Liver (tissue), 9 donors: Measurements from ENCODE around the gene CHID1. TPM values are rescaled to one million over a fixed set of nuclear protein-coding genes. Genes with fewer than 3 reads are reported as not detected.

ENCODE experiments used
- DNase-seq: peaks from one replicate; pipeline ENCODE4 v3.0.0-alpha.2; 2017; ENCODE audit warnings: low spot score
- H3K27ac ChIP-seq, 2 donors: one replicate each; pipeline ENCODE4 v1.7.0; 2013; ENCODE audit warnings: inconsistent platforms in 2 of 2, low read length in 2 of 2, control low read depth in 1 of 2, low read depth in 1 of 2, mild to moderate bottlenecking in 1 of 2
- H3K27me3 ChIP-seq, 4 donors: one replicate each; pipeline versions ENCODE4 v1.6.1 to v1.7.0; 2013; ENCODE audit warnings: low read length in 3 of 4, inconsistent platforms in 1 of 4, mild to moderate bottlenecking in 1 of 4, moderate library complexity in 1 of 4; ENCODE audit not compliant: control insufficient read depth in 4 of 4, insufficient read depth in 4 of 4
- H3K36me3 ChIP-seq, 4 donors: one replicate each; pipeline versions ENCODE4 v1.6.1 to v1.7.0; 2013; ENCODE audit warnings: low read length in 3 of 4, mild to moderate bottlenecking in 3 of 4, low read depth in 1 of 4, moderate library complexity in 1 of 4; ENCODE audit not compliant: control insufficient read depth in 4 of 4, insufficient read depth in 3 of 4
- H3K4me1 ChIP-seq, 4 donors: one replicate each; pipeline versions ENCODE4 v1.6.1 to v1.7.0; 2013; ENCODE audit warnings: low read length in 3 of 4, mild to moderate bottlenecking in 3 of 4, moderate library complexity in 1 of 4; ENCODE audit not compliant: control insufficient read depth in 4 of 4, insufficient read depth in 4 of 4
- H3K4me3 ChIP-seq, 3 donors: one replicate each; pipeline versions ENCODE4 v1.6.1 to v1.7.0; 2013; ENCODE audit warnings: low read length in 3 of 3, control low read depth in 1 of 3, low read depth in 1 of 3, mild to moderate bottlenecking in 1 of 3
- H3K9ac ChIP-seq, 2 donors: one replicate each; pipeline ENCODE4 v1.7.0; 2013; ENCODE audit warnings: low read length in 2 of 2, mild to moderate bottlenecking in 2 of 2, moderate library complexity in 2 of 2, control low read depth in 1 of 2, low read depth in 1 of 2
- H3K9me3 ChIP-seq, 4 donors: one replicate each; pipeline versions ENCODE4 v1.6.1 to v1.7.0; 2013; ENCODE audit warnings: low read length in 3 of 4; ENCODE audit not compliant: control insufficient read depth in 4 of 4
- EGR1 ChIP-seq, 2 donors: IDR thresholded peaks; 2 replicates each; pipeline ENCODE4 v1.6.1; 2016 to 2018; ENCODE audit warnings: antibody characterized with exemption in 2 of 2, low read depth in 2 of 2
- FOXA1 ChIP-seq: IDR thresholded peaks from 2 replicates; pipeline ENCODE4 v1.6.1; 2016; ENCODE audit warnings: antibody characterized with exemption
- FOXA2 ChIP-seq: IDR thresholded peaks from 2 replicates; pipeline ENCODE4 v1.6.1; 2016; ENCODE audit warnings: antibody characterized with exemption
- GABPA ChIP-seq, 2 donors: IDR thresholded peaks in 1 of 2; conservative IDR thresholded peaks in 1 of 2; 2 replicates each; pipeline ENCODE4 v1.6.1; 2016; ENCODE audit warnings: antibody characterized with exemption in 2 of 2, mild to moderate bottlenecking in 1 of 2, moderate library complexity in 1 of 2
- HNF4A ChIP-seq, 2 donors: conservative IDR thresholded peaks; 2 replicates each; pipeline ENCODE4 v1.6.1; 2016; ENCODE audit warnings: antibody characterized with exemption in 2 of 2, mild to moderate bottlenecking in 2 of 2
- HNF4G ChIP-seq: IDR thresholded peaks from 2 replicates; pipeline ENCODE4 v1.6.1; 2016; ENCODE audit warnings: antibody characterized with exemption
- JUND ChIP-seq, 2 donors: IDR thresholded peaks; 2 replicates each; pipeline ENCODE4 v1.6.1; 2016; ENCODE audit warnings: antibody characterized with exemption in 2 of 2
- NR2F2 ChIP-seq: IDR thresholded peaks from 2 replicates; pipeline ENCODE4 v1.6.1; 2016; ENCODE audit warnings: antibody characterized with exemption
- RAD21 ChIP-seq, 2 donors: IDR thresholded peaks; 2 replicates each; pipeline ENCODE4 v1.6.1; 2016; ENCODE audit warnings: antibody characterized with exemption in 2 of 2, mild to moderate bottlenecking in 2 of 2
- RXRA ChIP-seq, 2 donors: IDR thresholded peaks; 2 replicates each; pipeline ENCODE4 v1.6.1; 2017 to 2018; ENCODE audit warnings: antibody characterized with exemption in 2 of 2, mild to moderate bottlenecking in 1 of 2
- SP1 ChIP-seq: IDR thresholded peaks from 2 replicates; pipeline ENCODE4 v1.6.1; 2018; ENCODE audit warnings: antibody characterized with exemption, mild to moderate bottlenecking
- TAF1 ChIP-seq: conservative IDR thresholded peaks from 2 replicates; pipeline ENCODE4 v1.6.1; 2016; ENCODE audit warnings: antibody characterized with exemption, mild to moderate bottlenecking
- YY1 ChIP-seq: IDR thresholded peaks from 2 replicates; pipeline ENCODE4 v1.6.1; 2016; ENCODE audit warnings: antibody characterized with exemption, mild to moderate bottlenecking
- WGBS: extraction: QIAGEN DNeasy Blood & Tissue Kit; methylation state at CpG from one replicate; pipeline ENCODE4 v1.1.7; 2013; 5-methylcytosine and 5-hydroxymethylcytosine counted together
- polyA plus RNA-seq, 2 donors: library from polyadenylated mRNA; stranded (reverse) in 1 of 2; unstranded in 1 of 2; fragments of 200-250 nt in 1 of 2; fragments of >200 nt in 1 of 2; fragmentation: Nextera tagmentation in 1 of 2; extraction: Ambion mirVana in 1 of 2; gene quantifications; one replicate each; pipeline versions ENCODE4 v1.2.1 to v1.2.3, GENCODE V29; 2013 to 2015
- total RNA-seq, 2 donors: library from RNA; depleted of rRNA; stranded (reverse); fragments of >200 nt; gene quantifications; one replicate each; pipeline ENCODE4 v1.2.3, GENCODE V29; 2014
- TF ChIP-seq, protein P1 (sequence below): fragments of 150-350 bp; IDR thresholded peaks from 2 replicates; pipeline ENCODE4 v1.5.1; 2017; ENCODE audit warnings: improper control_type of control experiment, low read depth, low read length; ENCODE audit not compliant: missing input control
- TF ChIP-seq, protein P2 (sequence below): IDR thresholded peaks from 2 replicates; pipeline ENCODE4 v1.6.1; 2016; ENCODE audit warnings: antibody characterized with exemption
- TF ChIP-seq, protein P3 (sequence below): IDR thresholded peaks from 2 replicates; pipeline ENCODE4 v1.6.1; 2016; ENCODE audit warnings: antibody characterized with exemption
- TF ChIP-seq, protein P4 (sequence below): IDR thresholded peaks from 2 replicates; pipeline ENCODE4 v1.6.1; 2016; ENCODE audit warnings: antibody characterized with exemption, mild to moderate bottlenecking
- TF ChIP-seq, protein P5 (sequence below): IDR thresholded peaks from 2 replicates; pipeline ENCODE4 v1.6.1; 2016; ENCODE audit warnings: antibody characterized with exemption
- donor health status: healthy.
- donor health status: healthy.
- donor health status: healthy.
- donor health status: healthy.
- donor health status: healthy.

CHID1 gene
- total and polyA plus RNA-seq, 4 donors: 39.5 to 68.8 (median 59.1) TPM

DNA sequence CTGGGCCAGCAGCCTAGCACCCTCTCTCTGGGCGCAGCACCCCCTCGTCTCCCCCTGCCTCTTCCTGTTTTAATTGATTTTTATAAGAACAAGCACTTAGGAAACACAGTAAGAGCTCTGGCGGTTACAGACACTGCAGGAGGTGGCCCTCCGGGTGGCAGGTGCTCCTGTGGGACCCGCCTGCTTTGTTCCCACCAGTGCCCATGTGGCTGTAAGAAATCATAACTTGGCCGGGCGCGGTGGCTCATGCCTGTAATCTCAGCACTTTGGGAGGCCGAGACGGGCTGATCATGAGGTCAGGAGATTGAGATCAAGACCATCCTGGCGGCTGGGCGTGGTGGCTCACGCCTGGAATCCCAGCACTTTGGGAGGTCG lies 49.5 kb downstream of the CHID1 start:
- DNase-seq: no peak

More for the DNA sequence above, 49.5 kb downstream of the CHID1 start:
- Histone ChIP-seq H3K4me1 (peaks cover 0 to 7% (median 3%) of the 10 kb centered on the region in 4 donors), H3K27ac (no peak overlapping the region), H3K9me3 (no peaks in the 10 kb centered on the region), H3K27me3 (no peaks in the 10 kb centered on the region), H3K9ac (no peak overlapping the region), H3K4me3 (no peak overlapping the region), H3K36me3 (peaks cover 0 to 5% (median under 1%) of the 10 kb centered on the region in 4 donors)
- TF ChIP-seq, protein P1, sequence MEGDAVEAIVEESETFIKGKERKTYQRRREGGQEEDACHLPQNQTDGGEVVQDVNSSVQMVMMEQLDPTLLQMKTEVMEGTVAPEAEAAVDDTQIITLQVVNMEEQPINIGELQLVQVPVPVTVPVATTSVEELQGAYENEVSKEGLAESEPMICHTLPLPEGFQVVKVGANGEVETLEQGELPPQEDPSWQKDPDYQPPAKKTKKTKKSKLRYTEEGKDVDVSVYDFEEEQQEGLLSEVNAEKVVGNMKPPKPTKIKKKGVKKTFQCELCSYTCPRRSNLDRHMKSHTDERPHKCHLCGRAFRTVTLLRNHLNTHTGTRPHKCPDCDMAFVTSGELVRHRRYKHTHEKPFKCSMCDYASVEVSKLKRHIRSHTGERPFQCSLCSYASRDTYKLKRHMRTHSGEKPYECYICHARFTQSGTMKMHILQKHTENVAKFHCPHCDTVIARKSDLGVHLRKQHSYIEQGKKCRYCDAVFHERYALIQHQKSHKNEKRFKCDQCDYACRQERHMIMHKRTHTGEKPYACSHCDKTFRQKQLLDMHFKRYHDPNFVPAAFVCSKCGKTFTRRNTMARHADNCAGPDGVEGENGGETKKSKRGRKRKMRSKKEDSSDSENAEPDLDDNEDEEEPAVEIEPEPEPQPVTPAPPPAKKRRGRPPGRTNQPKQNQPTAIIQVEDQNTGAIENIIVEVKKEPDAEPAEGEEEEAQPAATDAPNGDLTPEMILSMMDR: no peak
- TF ChIP-seq, protein P2, sequence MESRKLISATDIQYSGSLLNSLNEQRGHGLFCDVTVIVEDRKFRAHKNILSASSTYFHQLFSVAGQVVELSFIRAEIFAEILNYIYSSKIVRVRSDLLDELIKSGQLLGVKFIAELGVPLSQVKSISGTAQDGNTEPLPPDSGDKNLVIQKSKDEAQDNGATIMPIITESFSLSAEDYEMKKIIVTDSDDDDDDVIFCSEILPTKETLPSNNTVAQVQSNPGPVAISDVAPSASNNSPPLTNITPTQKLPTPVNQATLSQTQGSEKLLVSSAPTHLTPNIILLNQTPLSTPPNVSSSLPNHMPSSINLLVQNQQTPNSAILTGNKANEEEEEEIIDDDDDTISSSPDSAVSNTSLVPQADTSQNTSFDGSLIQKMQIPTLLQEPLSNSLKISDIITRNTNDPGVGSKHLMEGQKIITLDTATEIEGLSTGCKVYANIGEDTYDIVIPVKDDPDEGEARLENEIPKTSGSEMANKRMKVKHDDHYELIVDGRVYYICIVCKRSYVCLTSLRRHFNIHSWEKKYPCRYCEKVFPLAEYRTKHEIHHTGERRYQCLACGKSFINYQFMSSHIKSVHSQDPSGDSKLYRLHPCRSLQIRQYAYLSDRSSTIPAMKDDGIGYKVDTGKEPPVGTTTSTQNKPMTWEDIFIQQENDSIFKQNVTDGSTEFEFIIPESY: no peak
- TF ChIP-seq GABPA (IDR thresholded peaks at IDR 0.05 in 1 of 2, conservative IDR thresholded peaks at IDR 0.05 in 1 of 2): no peak
- no peak for TF ChIP-seq FOXA1
- no peak for TF ChIP-seq NR2F2
- no peak for TF ChIP-seq SP1
- no peak for TF ChIP-seq TAF1
- no peak for TF ChIP-seq EGR1 (IDR thresholded peaks at IDR 0.05; ENCODE audit: low read depth in 2 of 2)
- TF ChIP-seq, protein P3, sequence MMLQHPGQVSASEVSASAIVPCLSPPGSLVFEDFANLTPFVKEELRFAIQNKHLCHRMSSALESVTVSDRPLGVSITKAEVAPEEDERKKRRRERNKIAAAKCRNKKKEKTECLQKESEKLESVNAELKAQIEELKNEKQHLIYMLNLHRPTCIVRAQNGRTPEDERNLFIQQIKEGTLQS: no peak
- TF ChIP-seq RXRA (IDR thresholded peaks at IDR 0.05): no peak
- TF ChIP-seq, protein P4, sequence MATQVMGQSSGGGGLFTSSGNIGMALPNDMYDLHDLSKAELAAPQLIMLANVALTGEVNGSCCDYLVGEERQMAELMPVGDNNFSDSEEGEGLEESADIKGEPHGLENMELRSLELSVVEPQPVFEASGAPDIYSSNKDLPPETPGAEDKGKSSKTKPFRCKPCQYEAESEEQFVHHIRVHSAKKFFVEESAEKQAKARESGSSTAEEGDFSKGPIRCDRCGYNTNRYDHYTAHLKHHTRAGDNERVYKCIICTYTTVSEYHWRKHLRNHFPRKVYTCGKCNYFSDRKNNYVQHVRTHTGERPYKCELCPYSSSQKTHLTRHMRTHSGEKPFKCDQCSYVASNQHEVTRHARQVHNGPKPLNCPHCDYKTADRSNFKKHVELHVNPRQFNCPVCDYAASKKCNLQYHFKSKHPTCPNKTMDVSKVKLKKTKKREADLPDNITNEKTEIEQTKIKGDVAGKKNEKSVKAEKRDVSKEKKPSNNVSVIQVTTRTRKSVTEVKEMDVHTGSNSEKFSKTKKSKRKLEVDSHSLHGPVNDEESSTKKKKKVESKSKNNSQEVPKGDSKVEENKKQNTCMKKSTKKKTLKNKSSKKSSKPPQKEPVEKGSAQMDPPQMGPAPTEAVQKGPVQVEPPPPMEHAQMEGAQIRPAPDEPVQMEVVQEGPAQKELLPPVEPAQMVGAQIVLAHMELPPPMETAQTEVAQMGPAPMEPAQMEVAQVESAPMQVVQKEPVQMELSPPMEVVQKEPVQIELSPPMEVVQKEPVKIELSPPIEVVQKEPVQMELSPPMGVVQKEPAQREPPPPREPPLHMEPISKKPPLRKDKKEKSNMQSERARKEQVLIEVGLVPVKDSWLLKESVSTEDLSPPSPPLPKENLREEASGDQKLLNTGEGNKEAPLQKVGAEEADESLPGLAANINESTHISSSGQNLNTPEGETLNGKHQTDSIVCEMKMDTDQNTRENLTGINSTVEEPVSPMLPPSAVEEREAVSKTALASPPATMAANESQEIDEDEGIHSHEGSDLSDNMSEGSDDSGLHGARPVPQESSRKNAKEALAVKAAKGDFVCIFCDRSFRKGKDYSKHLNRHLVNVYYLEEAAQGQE: no peak
- no peak for TF ChIP-seq YY1
- TF ChIP-seq JUND (IDR thresholded peaks at IDR 0.05): no peak
- no peak for TF ChIP-seq HNF4G
- TF ChIP-seq, protein P5, sequence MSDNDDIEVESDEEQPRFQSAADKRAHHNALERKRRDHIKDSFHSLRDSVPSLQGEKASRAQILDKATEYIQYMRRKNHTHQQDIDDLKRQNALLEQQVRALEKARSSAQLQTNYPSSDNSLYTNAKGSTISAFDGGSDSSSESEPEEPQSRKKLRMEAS: no peak
- TF ChIP-seq HNF4A (conservative IDR thresholded peaks at IDR 0.05): no peak
- TF ChIP-seq FOXA2: no peak
- TF ChIP-seq RAD21 (IDR thresholded peaks at IDR 0.05): no peak
- 85% methylated on average over 14 of the region's 14 CpGs for WGBS
